ENCODE data around the gene LEPROT. TPM values are rescaled to one million over a fixed set of nuclear protein-coding genes. Genes with fewer than 3 reads are reported as not detected.

Gene LEPROT
- total RNA-seq, 1 experiment from 2014 or later: 63.1 TPM

DNA sequence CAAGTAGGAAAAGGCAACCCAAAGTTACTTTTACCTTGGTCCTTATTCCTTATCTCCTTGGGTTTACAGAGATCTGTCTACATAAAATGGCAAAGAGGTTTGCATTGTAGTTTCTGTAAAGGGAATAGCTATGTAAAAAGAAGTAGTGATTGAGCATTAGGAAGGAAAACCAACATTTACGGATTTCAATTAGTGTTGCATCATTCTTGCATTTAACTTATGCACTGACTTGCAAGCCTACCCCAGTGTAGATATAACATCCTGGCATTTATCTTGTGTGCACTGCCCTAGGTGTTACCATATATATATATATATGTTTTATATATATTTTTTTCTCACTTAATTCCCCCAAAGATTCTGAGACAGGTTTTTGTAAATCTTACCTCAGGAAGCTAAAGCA is 3.7 kb upstream of the LEPROT start:
- no peak overlapping the region for H3K4me3 Mint-ChIP-seq (ENCODE audit: unreplicated experiment)
- no TSS peak for BruUV-seq (replicated peaks)
- DNase-seq (ENCODE audit: unreplicated experiment): no peak
- H3K27me3 Mint-ChIP-seq (ENCODE audit: insufficient read depth, unreplicated experiment): no peaks in the 10 kb centered on the region
- no peak overlapping the region for H3K27ac Mint-ChIP-seq (ENCODE audit: low read depth, unreplicated experiment)
- H3K9me3 Mint-ChIP-seq (ENCODE audit: unreplicated experiment): no peaks in the 10 kb centered on the region
- ChIA-PET POLR2A (interaction anchor here (0.5 to 8.2 kb wide), 12 partner anchors 9 to 421 kb away, joined by 3 to 144 read pairs (median 4); no protein-coding TSS in a partner anchor), CTCF (interaction anchor here (0.6 to 1.9 kb wide), 11 partner anchors 11 to 209 kb away, joined by 3 to 7 read pairs (median 4); no protein-coding TSS in a partner anchor)
- H3K36me3 Mint-ChIP-seq (ENCODE audit: insufficient read depth, unreplicated experiment): peaks cover 11% of the 10 kb centered on the region
- H3K4me1 Mint-ChIP-seq (ENCODE audit: insufficient read depth, unreplicated experiment): peaks cover 34% of the 10 kb centered on the region
- TF ChIP-seq, protein P1, sequence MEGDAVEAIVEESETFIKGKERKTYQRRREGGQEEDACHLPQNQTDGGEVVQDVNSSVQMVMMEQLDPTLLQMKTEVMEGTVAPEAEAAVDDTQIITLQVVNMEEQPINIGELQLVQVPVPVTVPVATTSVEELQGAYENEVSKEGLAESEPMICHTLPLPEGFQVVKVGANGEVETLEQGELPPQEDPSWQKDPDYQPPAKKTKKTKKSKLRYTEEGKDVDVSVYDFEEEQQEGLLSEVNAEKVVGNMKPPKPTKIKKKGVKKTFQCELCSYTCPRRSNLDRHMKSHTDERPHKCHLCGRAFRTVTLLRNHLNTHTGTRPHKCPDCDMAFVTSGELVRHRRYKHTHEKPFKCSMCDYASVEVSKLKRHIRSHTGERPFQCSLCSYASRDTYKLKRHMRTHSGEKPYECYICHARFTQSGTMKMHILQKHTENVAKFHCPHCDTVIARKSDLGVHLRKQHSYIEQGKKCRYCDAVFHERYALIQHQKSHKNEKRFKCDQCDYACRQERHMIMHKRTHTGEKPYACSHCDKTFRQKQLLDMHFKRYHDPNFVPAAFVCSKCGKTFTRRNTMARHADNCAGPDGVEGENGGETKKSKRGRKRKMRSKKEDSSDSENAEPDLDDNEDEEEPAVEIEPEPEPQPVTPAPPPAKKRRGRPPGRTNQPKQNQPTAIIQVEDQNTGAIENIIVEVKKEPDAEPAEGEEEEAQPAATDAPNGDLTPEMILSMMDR (IDR thresholded peaks at IDR 0.05; ENCODE audit: unreplicated experiment): no peak
- intact Hi-C loops (cut with micrococcal nuclease): no loop called here

DNA sequence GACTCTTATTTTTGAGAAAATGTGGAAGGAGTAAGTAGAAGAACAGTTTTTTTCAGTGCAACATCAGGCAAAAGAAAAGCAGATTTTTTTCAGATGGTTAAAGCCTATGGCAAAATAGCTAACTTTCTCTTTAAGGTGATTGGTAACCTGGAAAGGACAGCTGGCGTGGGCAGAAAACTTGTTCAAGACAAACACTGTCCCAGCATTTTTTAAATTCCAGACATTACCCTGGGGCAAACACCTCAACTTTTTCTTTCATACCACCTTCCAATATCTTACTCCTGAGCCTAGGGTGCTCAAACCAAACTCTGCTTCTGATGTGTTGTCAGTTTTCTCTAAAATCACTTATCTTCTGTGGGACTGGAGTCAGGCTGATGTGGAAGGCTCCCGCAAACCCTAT is 2.7 kb upstream of the LEPROT start:
- Mint-ChIP-seq H3K4me3 (ENCODE audit: unreplicated experiment) (peak overlapping the region; percentile 30), H3K27ac (ENCODE audit: low read depth, unreplicated experiment) (no peak overlapping the region), H3K4me1 (ENCODE audit: insufficient read depth, unreplicated experiment) (peaks cover 28% of the 10 kb centered on the region), H3K9me3 (ENCODE audit: unreplicated experiment) (no peaks in the 10 kb centered on the region), H3K36me3 (ENCODE audit: insufficient read depth, unreplicated experiment) (peaks cover 11% of the 10 kb centered on the region), H3K27me3 (ENCODE audit: insufficient read depth, unreplicated experiment) (no peaks in the 10 kb centered on the region)
- no peak for DNase-seq (ENCODE audit: unreplicated experiment)
- TF ChIP-seq, protein P1 (IDR thresholded peaks at IDR 0.05; ENCODE audit: unreplicated experiment): no peak
- POLR2A ChIA-PET: interaction anchor here (0.7 to 8.2 kb wide), 14 partner anchors 8 to 352 kb away, joined by 3 to 144 read pairs (median 4); no protein-coding TSS in a partner anchor
- CTCF ChIA-PET: interaction anchor here (0.5 to 1.9 kb wide), 12 partner anchors 12 to 202 kb away, joined by 3 to 7 read pairs (median 4); no protein-coding TSS in a partner anchor
- intact Hi-C loops (cut with micrococcal nuclease): no loop called here
- BruUV-seq (replicated peaks): no TSS peak

DNA sequence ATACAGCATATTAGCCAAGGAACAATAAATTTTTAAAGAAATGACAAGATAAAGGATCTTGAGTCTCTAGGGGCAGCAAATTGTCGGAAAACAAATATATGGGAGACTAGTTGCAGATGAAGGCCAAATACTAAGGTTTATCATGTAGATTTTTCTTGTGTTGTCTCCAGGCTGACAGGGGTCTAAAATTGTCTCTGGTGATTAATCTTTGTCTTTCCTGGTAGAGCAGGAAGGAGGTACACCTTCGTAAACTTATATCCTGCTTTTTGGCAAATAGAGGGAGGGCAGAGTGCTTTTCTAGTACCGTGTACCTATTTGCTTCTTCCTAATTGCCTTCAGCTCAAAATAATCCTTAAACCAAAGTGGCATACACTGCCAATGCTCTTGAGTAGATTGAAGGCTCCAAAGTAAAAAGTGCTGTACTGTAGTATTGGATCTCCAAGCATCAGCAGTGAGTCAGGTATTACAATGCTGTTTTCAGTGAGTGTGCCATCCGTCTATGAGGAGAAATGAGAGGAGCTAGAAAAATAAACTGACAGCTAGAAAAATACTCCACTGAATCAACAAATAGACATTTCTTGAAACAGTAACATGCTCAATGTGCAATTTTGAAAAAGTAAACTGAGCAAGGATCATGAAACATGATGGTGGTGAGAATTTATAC is 1.8 kb upstream of the LEPROT start:
- H3K36me3 Mint-ChIP-seq (ENCODE audit: insufficient read depth, unreplicated experiment): peaks cover 5% of the 10 kb centered on the region
- no peak overlapping the region for H3K4me3 Mint-ChIP-seq (ENCODE audit: unreplicated experiment)
- intact Hi-C loops (cut with micrococcal nuclease): no loop called here
- peaks cover 28% of the 10 kb centered on the region for H3K4me1 Mint-ChIP-seq (ENCODE audit: insufficient read depth, unreplicated experiment)
- no peak overlapping the region for H3K27ac Mint-ChIP-seq (ENCODE audit: low read depth, unreplicated experiment)
- DNase-seq (ENCODE audit: unreplicated experiment): no peak
- no peaks in the 10 kb centered on the region for H3K27me3 Mint-ChIP-seq (ENCODE audit: insufficient read depth, unreplicated experiment)
- POLR2A ChIA-PET: interaction anchor here (0.6 to 8.2 kb wide), 16 partner anchors 15 to 671 kb away, joined by 3 to 144 read pairs (median 5); no protein-coding TSS in a partner anchor
- no peaks in the 10 kb centered on the region for H3K9me3 Mint-ChIP-seq (ENCODE audit: unreplicated experiment)
- CTCF ChIA-PET: interaction anchor here (0.5 to 2.2 kb wide), 17 partner anchors 12 to 269 kb away, joined by 3 to 8 read pairs (median 3); no protein-coding TSS in a partner anchor
- no TSS peak for BruUV-seq (replicated peaks)
- TF ChIP-seq, protein P1 (IDR thresholded peaks at IDR 0.05; ENCODE audit: unreplicated experiment): no peak
